Fibroblast of pulmonary artery (primary cell): ENCODE data around the gene LOXL4.

ENCODE experiments used
- DNase-seq: peaks from one replicate; pipeline ENCODE4 v3.0.0-alpha.2; 2010; ENCODE audit warnings: low read depth
- H3K4me3 ChIP-seq: replicated peaks from 2 replicates; pipeline ENCODE4 v1.5.1; 2011; ENCODE audit warnings: low read depth, mild to moderate bottlenecking, control low read depth, low read length, moderate library complexity
- TF ChIP-seq, protein P1 (sequence below): IDR thresholded peaks from 2 replicates; pipeline ENCODE4 v1.5.1; 2011; ENCODE audit warnings: mild to moderate bottlenecking, control low read depth, low read length, inconsistent platforms; ENCODE audit errors: missing control alignments

The LOXL4 gene

DNA sequence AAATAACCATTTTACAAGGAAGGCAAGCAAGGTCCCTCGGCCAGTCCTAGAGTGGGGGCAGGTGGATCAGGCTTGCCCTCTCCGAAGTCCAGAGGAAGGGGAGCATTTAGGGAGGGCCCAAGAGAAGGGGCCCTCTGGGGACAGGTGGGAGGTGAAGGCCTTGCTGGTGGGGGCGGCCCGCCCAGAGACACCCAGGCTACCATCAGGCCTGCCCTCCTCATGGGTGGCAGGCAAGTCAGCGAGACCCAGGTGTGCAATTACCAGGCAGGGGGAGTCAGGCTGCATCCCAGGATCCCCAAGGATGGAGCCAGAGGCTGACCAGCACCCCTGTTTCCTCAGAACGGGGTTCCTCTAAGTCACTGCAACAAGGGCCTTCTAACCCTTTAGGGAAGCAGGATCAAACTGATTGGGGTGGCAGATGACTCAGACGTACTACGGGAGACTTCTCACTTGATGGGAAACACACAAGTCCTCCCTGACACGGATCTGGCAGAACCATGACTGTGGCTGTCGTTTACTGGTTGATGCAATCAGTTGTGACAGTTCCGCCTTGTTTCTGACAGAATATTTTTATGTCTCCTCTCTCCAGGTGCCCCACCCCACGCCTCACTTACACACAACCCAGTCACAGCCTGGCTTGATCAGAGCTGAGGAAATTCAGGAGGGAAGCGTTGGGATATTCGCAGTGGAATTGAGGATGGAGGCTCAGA is 8.2 kb downstream of the LOXL4 start:
- H3K4me3 ChIP-seq: no peak overlapping the region
- DNase-seq: no peak
- TF ChIP-seq, protein P1, sequence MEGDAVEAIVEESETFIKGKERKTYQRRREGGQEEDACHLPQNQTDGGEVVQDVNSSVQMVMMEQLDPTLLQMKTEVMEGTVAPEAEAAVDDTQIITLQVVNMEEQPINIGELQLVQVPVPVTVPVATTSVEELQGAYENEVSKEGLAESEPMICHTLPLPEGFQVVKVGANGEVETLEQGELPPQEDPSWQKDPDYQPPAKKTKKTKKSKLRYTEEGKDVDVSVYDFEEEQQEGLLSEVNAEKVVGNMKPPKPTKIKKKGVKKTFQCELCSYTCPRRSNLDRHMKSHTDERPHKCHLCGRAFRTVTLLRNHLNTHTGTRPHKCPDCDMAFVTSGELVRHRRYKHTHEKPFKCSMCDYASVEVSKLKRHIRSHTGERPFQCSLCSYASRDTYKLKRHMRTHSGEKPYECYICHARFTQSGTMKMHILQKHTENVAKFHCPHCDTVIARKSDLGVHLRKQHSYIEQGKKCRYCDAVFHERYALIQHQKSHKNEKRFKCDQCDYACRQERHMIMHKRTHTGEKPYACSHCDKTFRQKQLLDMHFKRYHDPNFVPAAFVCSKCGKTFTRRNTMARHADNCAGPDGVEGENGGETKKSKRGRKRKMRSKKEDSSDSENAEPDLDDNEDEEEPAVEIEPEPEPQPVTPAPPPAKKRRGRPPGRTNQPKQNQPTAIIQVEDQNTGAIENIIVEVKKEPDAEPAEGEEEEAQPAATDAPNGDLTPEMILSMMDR: no peak

DNA sequence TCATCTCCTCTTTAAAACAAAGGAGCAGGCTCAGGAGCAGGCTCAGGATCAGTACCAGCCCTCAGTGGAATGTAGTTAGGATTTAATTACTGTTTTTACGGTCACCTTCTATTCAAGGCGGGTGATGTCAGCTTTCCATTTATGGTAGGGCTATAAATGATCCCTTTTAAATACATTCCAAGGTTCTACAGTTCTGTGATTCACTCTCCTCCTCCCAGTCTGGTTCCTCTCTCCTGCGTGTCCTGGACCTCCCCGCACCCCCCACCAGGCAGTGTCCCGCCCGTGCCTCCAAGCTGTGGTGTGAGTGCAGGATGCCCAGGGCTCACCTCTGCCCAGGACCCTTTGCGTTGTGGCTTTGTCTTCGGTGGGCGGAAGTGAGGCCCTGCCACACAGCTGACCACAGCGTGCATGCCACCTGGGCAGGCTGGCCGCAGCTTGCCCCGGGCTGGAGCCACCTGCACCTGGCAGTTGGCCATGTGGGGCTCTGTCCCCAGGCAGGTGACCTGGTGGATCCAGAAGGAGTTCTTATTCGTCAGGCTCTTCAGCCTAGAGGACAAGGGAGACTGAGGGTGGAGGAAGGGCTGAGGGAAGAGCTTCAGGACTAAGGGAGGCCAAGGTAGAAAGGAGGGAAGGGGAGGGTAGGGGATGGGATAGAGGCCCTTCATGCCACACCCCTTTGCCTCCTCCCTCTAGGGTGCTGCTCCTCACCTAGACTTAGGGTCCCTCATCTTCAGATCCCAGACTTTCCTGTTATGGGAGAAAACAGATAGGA is 9.1 kb downstream of the LOXL4 start:
- H3K4me3 ChIP-seq: no peak overlapping the region
- TF ChIP-seq, protein P1: no peak
- DNase-seq: no peak

DNA sequence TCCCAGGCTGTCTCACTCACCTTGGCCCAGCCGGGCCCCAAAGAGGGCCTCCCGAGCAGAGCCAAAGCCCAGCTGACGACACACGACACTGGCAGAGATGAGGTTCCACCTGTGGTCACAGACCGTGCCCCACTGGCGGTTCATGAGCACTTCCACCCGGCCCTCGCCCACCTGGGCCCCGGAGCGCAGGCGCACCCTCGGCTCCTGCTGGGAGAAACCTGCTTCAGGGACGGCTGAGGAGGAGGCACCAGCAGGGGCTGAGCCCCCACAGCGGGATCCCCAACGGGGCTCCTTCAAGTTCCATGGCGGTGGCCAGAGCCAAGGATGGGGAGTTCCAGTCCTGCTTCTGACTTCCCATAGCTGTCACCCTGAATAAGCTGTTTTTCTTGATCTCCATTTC is 10.0 kb downstream of the LOXL4 start:
- no peak for DNase-seq
- TF ChIP-seq, protein P1: no peak

GRCh38 chr10:98257198-98257597 is 10.8 kb downstream of the LOXL4 start:
- TF ChIP-seq, protein P1: no peak
- DNase-seq: no peak
- no peak overlapping the region for H3K4me3 ChIP-seq

More for the DNA sequence above, 10.0 kb downstream of the LOXL4 start:
- no peak overlapping the region for H3K4me3 ChIP-seq

DNA sequence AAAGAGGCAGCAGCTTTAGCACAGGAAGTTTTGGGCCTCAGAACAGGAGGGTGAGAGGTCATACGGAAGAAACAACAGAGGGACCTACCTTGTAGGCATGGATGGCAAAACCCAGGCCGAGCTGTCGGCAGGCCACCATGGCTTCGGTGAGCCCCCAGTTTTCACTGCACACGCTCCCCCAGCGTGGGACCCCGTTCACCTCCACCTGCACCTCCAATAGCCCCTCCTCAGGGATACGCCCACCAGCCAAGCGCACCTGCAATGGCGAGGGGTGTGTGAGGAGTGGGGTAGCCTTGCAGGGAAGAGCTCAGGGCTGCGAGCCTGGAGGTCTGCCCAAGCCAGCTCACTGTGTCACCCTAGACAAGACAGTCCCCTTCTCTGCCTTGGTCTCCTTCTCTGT is 11.3 kb downstream of the LOXL4 start:
- no peak for DNase-seq
- H3K4me3 ChIP-seq: no peak overlapping the region
- TF ChIP-seq, protein P1: no peak

GRCh38 chr10:98255146-98255877 is 12.7 kb downstream of the LOXL4 start:
- H3K4me3 ChIP-seq: no peak overlapping the region
- DNase-seq: no peak
- TF ChIP-seq, protein P1: no peak
